HUES6 (cell line): Measurements from ENCODE around the gene PTPN14.

ENCODE experiments used
- H3K27ac ChIP-seq: 2 replicates; pipeline ENCODE4 v1.7.0; 2013; ENCODE audit warnings: low read depth, mild to moderate bottlenecking, low read length, inconsistent platforms
- H3K27me3 ChIP-seq: 2 replicates; pipeline ENCODE4 v1.6.1; 2013; ENCODE audit warnings: low read length; ENCODE audit not compliant: control insufficient read depth, insufficient read depth
- H3K36me3 ChIP-seq: 2 replicates; pipeline ENCODE4 v1.6.1; 2013; ENCODE audit warnings: low read length; ENCODE audit not compliant: control insufficient read depth, insufficient read depth
- H3K4me1 ChIP-seq: 2 replicates; pipeline ENCODE4 v1.6.1; 2013; ENCODE audit warnings: low read length; ENCODE audit not compliant: control insufficient read depth, insufficient read depth
- H3K4me3 ChIP-seq: 2 replicates; pipeline ENCODE4 v1.5.1; 2013; ENCODE audit warnings: low read depth, low read length
- H3K9ac ChIP-seq: one replicate; pipeline ENCODE4 v1.6.1; 2013; ENCODE audit warnings: mild to moderate bottlenecking, low read length
- H3K9me3 ChIP-seq: 2 replicates; pipeline ENCODE4 v1.6.1; 2013; ENCODE audit warnings: low read depth, low read length; ENCODE audit not compliant: control insufficient read depth, insufficient read depth

The PTPN14 gene

DNA sequence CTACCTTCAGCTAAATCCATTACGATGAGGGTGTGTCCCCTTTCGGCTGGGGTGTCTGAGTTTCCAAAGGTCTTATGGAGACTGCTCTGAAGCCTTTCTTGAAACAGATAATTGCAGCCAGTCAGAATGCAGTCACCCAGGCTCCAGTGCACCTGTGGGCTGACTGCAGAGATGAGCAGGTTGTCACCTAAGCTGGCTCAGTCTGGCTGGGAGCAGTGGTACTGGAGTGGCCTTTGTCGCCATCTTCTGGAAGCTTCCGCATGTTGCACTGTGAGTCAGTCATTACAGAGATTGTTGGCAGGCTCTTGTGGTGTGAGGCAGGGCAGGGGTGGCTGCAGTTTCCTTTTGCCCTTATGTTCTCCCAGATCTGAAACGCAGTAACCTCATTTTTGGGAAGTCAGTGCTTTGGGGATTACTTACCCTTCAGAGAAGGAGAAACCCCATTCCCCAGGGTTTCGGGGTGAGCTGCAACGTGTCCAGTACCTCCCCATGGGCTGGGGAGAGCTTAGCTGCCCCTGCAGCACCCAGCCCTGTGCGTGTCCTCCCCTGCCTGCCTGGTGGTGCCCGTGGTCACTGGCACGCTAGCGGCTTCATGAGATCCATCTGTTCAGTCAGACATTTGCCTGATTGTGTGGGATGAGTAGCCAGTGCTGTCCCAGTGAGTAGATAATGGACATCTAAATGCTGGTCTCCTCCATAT lies 222.5 kb downstream of the PTPN14 start:
- peaks cover 17% of the 10 kb centered on the region; the same call in 1 of the 2 replicates for H3K36me3 ChIP-seq

DNA sequence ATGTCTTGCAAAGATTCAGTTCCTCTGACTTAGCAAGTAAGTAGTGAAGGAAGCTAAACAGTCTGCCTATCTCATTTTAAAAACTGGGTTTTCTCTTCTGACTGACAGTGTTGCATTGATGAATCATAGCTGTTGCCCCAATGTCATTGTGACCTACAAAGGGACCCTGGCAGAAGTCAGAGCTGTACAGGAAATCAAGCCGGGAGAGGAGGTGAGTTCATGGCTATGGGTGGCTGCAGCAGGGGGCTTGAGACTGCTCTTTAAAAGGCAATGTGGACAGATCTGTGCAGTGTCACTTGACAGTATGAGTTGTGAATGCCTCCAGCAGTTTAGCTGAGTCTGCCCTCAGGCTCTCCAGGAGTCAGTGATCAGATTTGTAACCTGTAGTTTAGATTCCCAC lies 223.9 kb downstream of the PTPN14 start:
- Histone ChIP-seq H3K4me1 (no peaks in the 10 kb centered on the region), H3K9ac (no peak overlapping the region), H3K4me3 (no peak overlapping the region), H3K36me3 (peaks cover 16% of the 10 kb centered on the region; the same call in 1 of the 2 replicates), H3K27me3 (no peaks in the 10 kb centered on the region), H3K9me3 (no peaks in the 10 kb centered on the region), H3K27ac (no peak overlapping the region)

More for the DNA sequence above, 222.5 kb downstream of the PTPN14 start:
- Histone ChIP-seq H3K9me3 (no peaks in the 10 kb centered on the region), H3K4me3 (no peak overlapping the region), H3K9ac (no peak overlapping the region), H3K4me1 (peaks cover 8% of the 10 kb centered on the region), H3K27ac (no peak overlapping the region), H3K27me3 (no peaks in the 10 kb centered on the region)

DNA sequence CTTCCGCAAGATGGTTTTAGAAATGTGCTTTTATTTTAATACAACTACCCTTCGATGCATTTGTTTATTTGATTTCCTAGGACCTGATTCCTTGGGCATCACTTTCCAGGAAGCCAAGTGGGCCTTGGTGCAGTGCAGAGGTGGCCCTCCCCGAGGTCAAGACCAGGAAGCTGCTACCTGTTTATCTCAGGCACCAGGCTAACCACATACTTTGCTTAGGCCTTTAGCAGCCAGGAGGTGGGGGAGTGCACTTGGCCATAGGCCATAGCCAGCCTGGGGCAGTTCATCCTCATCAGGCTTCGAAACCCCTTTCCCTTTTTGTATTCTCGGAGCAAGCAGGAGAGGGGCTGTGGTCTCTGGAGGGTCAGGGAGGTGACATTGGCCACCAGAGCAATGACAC lies 225.0 kb downstream of the PTPN14 start:
- Histone ChIP-seq H3K4me3 (no peak overlapping the region), H3K36me3 (peaks cover 16% of the 10 kb centered on the region; the same call in 1 of the 2 replicates), H3K4me1 (peaks cover 5% of the 10 kb centered on the region), H3K9me3 (no peaks in the 10 kb centered on the region), H3K9ac (no peak overlapping the region), H3K27me3 (no peaks in the 10 kb centered on the region), H3K27ac (no peak overlapping the region)

DNA sequence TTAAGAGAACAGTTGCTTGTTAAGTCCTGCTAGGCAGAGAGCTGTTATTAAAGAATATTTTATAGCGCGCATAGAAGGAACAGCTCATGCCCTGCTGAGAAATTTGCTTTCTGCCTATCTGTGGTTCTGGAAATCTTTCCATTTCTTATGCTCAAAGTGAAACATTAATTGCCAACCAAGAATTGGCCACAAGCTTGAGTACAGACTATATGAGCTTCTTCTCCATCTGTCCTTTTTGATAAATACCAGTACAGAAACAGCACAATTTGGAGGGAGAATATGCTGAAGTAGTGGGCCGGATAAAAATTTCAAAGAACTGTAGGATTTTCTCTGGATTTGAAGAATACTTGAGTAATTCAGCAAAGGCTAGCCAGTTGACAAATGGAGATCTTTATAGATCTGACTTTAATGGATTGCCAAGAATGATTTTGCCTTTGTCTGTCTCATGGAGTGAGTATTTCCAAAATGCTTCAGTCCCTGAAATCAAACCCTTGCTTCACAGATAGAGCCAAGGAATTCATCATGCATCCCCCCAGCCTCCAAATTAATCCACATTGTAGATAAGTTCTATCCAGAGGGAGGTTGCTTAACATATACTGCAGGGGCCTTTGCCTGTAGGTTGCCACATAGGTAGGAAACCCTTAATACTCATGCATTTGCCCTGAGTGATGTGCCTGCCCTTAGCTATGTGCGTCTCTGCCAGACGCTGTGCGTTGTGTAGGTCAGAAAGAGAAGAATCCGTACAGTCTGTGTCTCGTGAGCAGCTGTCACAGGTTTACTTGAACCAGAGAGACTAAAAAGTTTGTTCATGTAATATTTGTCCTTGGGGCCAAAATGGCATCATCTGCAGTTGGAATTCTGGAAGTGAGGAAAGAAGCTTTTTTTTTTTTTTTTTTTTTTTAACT lies 226.3 kb downstream of the PTPN14 start:
- H3K27ac ChIP-seq = no peak overlapping the region
- H3K4me3 ChIP-seq = no peak overlapping the region
- peaks cover 6% of the 10 kb centered on the region; the same call in 1 of the 2 replicates for H3K36me3 ChIP-seq
- peaks cover 7% of the 10 kb centered on the region for H3K4me1 ChIP-seq
- no peaks in the 10 kb centered on the region for H3K27me3 ChIP-seq
- no peaks in the 10 kb centered on the region for H3K9me3 ChIP-seq
- H3K9ac ChIP-seq = no peak overlapping the region

DNA sequence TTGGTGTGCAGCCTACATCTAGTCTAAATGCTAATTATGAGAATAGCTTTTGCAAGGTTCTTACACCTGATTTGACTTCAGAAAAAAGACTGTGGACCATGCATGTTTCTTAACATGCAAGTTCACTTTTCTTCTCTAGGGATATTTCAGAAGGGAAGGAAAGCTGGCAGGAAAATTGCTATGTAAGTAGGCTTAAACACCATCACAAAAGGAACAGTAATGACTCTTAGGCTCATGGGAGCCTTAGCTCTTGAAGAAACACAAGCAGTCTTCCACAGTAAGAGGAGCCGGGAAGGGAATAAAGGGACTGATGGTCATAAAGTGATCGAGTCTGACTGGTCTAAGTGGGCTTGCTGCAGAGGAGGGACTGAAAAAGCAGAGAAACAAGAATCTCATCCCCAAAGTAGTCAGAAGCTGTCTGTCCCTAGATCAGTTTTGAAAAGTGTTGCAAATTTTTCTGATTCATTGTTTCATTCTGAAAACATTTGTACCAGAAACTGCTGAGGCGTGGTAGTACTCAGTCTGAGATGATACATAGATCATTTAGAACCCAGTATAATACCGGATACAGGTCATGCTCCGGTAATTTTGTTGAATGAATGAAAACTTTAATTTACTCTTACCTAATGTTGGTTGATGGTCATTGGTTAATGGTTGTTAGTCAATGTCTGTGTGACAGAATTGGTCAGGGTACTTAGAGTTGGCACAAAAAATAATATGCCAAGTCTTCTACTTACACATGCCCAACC lies 229.5 kb downstream of the PTPN14 start:
- H3K27ac ChIP-seq = no peak overlapping the region
- H3K36me3 ChIP-seq = peaks cover 10% of the 10 kb centered on the region; the same call in 1 of the 2 replicates
- H3K4me1 ChIP-seq = peaks cover 35% of the 10 kb centered on the region
- H3K27me3 ChIP-seq = peaks cover 4% of the 10 kb centered on the region; the same call in 1 of the 2 replicates
- no peak overlapping the region for H3K9ac ChIP-seq
- no peaks in the 10 kb centered on the region for H3K9me3 ChIP-seq
- H3K4me3 ChIP-seq = no peak overlapping the region

DNA sequence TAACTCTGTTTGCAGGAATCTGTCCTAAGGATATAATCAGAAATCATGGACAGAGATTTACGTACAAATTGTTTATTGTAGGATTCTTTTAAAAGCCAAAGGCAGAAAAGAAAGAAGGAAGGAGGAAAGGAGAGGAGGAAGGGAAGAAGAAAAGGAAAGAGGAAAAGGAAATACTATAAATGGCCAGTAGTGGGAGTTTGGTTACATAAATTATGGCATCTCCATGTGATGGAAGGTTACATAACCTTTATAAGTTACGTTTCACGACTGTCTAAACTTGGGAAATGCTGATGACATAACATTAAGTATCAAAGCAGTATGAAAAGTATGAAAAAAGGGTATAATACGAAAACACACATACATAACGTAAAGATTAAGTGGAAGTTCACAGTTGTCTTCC lies 231.5 kb downstream of the PTPN14 start:
- peaks cover 9% of the 10 kb centered on the region; the same call in 1 of the 2 replicates for H3K27me3 ChIP-seq
- no peak overlapping the region for H3K4me3 ChIP-seq
- no peak overlapping the region for H3K27ac ChIP-seq
- no peak overlapping the region for H3K9ac ChIP-seq
- H3K4me1 ChIP-seq = peaks cover 47% of the 10 kb centered on the region
- no peaks in the 10 kb centered on the region for H3K9me3 ChIP-seq
- H3K36me3 ChIP-seq = peaks cover 14% of the 10 kb centered on the region; the same call in 1 of the 2 replicates

DNA sequence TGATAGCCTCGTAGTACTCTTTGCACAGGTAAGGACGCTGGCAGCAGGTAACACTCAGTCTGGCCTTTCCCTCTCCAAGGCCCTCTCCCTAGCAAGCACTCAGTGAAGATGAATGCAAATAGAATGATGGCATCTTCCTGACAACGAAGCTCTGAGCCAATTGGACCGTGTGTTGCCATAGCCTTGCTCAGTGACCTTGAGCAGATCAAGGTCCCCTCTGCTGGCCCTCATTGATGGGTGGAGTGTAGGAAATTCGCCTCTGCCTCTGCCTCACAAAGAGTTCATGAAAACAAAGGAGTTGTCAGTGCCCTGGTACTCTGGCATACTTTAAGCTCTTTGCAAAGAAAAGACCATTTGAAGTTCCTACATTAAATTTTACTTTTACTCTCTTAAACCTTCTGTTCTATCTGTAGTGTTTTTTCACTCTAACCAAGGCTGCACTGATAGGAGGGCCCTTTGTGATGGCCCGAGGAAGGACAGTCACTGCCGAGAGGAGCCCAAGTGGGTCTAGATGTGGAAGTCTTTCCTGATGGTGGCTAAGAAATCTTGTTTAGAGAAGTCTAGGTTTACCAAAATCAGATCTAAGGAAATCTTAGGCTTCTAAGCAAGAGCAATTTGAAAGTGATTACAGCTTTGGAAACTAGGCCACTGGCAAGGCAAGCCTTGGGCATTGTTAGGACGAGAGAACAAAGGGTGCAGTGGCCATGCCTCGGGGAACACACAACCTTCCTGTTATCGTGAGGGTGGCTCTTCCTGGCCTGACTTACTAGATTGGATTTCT lies 232.3 kb downstream of the PTPN14 start:
- H3K27ac ChIP-seq = peak overlapping the region; percentile 52; the same call in 1 of the 2 replicates
- no peaks in the 10 kb centered on the region for H3K9me3 ChIP-seq
- H3K36me3 ChIP-seq = peaks cover 14% of the 10 kb centered on the region; the same call in 1 of the 2 replicates
- H3K4me1 ChIP-seq = peaks cover 47% of the 10 kb centered on the region
- H3K4me3 ChIP-seq = no peak overlapping the region
- peak overlapping the region; percentile 40 for H3K9ac ChIP-seq
- peaks cover 9% of the 10 kb centered on the region; the same call in 1 of the 2 replicates for H3K27me3 ChIP-seq

DNA sequence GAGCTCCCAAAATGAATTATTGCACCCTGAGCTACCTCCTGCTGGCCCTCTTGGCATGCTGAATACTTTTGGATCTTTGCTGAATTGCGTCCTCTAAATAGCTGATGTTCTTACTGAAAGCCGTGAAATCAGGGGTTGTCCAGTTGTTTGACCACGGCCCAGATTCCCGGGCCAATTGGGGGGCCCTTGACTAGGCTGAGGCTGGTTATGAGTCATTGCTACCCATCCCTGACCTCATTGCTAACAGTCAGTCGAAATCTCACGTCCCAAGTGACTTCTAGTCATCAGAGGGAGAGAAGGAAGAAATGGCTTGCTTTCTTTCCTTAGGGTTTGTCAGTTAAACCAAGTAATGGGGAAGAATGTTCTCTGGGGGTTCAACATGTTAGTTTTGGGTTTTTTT lies 233.0 kb downstream of the PTPN14 start:
- peaks cover 50% of the 10 kb centered on the region for H3K4me1 ChIP-seq
- H3K9me3 ChIP-seq = no peaks in the 10 kb centered on the region
- peaks cover 14% of the 10 kb centered on the region; the same call in 1 of the 2 replicates for H3K36me3 ChIP-seq
- H3K27ac ChIP-seq = peak overlapping the region; percentile 81; the same call in 1 of the 2 replicates
- H3K4me3 ChIP-seq = no peak overlapping the region
- H3K27me3 ChIP-seq = peaks cover 9% of the 10 kb centered on the region; the same call in 1 of the 2 replicates
- peak overlapping the region; percentile 28 for H3K9ac ChIP-seq

DNA sequence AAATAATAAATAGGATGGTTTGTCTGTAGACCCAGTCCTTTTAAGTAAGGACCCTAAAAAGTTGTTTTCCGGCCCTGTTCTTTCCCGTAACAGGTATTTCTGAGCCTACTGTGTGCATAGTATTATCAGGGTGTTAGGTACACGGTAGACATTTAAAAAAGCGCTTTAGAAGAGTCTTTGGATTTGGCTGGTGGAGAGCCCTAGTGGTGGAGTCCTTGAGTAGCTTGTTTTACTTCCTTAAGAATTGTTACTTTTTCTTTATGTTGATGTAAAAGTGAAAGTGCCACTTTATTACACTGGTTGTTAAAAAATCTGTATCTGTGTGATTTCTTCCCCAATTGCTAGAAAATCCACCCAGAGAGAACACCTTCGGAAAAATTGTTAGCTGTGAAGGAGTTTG lies 233.7 kb downstream of the PTPN14 start:
- Histone ChIP-seq H3K27me3 (peaks cover 9% of the 10 kb centered on the region; the same call in 1 of the 2 replicates), H3K27ac (peak overlapping the region; percentile 81), H3K9me3 (no peaks in the 10 kb centered on the region), H3K9ac (peak overlapping the region; percentile 28), H3K4me3 (peak overlapping the region; percentile 6; the same call in 1 of the 2 replicates), H3K36me3 (peaks cover 14% of the 10 kb centered on the region; the same call in 1 of the 2 replicates), H3K4me1 (peaks cover 51% of the 10 kb centered on the region)

DNA sequence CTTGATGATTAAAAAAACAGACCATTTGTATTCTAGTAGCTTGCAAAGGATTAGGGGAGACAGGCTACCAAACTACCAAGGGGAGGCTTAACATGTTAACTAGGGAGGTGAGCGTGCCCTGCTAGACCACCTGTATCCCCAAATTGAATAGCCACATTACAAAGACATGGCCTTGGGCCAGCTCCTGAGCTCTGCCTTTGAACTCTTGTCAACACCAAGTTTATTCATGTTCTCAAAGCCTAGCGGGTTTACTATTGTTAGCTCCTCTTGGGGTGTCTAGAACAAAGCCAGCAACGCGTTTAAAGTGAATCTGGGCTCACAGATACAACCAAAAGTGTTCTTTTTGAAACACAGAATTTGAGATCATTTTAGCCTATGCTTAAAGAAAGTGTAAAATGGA lies 234.1 kb downstream of the PTPN14 start:
- Histone ChIP-seq H3K27ac (peak overlapping the region; percentile 81), H3K27me3 (peaks cover 9% of the 10 kb centered on the region; the same call in 1 of the 2 replicates), H3K9me3 (no peaks in the 10 kb centered on the region), H3K4me1 (peaks cover 56% of the 10 kb centered on the region), H3K4me3 (peak overlapping the region; percentile 16), H3K9ac (peak overlapping the region; percentile 28), H3K36me3 (peaks cover 14% of the 10 kb centered on the region; the same call in 1 of the 2 replicates)
